Mucosa of gallbladder (tissue), 1 donor: ENCODE data around the gene SLC2A8. TPM values are rescaled to one million over a fixed set of nuclear protein-coding genes. Genes with fewer than 3 reads are reported as not detected.

Source experiments
- DNase-seq: peaks from one replicate; pipeline ENCODE4 v3.0.0-alpha.2; 2020; ENCODE audit warnings: low spot score
- total RNA-seq: library from RNA; stranded (reverse); gene quantifications from one replicate; pipeline ENCODE4 v1.2.1, GENCODE V29; 2021
- donor health status: DM: no; HTN: no; CAD: no.

SLC2A8 gene
- 25.0 TPM for total RNA-seq

- DNase-seq, result peak; percentile 99
These were observed at the start of gene SLC2A8 for GRCh38 chr9:127396808-127397645. Gene SLC2A8 (plus strand): TSS chr9:127397169. CDS start chr9:127397231, 62 bp downstream.

GRCh38 chr9:127347831-127348776, 48.9 kb upstream of the SLC2A8 start:
- peak; percentile 27 for DNase-seq

GRCh38 chr9:127349483-127350113, 47.4 kb upstream of the SLC2A8 start:
- no peak for DNase-seq

DNA sequence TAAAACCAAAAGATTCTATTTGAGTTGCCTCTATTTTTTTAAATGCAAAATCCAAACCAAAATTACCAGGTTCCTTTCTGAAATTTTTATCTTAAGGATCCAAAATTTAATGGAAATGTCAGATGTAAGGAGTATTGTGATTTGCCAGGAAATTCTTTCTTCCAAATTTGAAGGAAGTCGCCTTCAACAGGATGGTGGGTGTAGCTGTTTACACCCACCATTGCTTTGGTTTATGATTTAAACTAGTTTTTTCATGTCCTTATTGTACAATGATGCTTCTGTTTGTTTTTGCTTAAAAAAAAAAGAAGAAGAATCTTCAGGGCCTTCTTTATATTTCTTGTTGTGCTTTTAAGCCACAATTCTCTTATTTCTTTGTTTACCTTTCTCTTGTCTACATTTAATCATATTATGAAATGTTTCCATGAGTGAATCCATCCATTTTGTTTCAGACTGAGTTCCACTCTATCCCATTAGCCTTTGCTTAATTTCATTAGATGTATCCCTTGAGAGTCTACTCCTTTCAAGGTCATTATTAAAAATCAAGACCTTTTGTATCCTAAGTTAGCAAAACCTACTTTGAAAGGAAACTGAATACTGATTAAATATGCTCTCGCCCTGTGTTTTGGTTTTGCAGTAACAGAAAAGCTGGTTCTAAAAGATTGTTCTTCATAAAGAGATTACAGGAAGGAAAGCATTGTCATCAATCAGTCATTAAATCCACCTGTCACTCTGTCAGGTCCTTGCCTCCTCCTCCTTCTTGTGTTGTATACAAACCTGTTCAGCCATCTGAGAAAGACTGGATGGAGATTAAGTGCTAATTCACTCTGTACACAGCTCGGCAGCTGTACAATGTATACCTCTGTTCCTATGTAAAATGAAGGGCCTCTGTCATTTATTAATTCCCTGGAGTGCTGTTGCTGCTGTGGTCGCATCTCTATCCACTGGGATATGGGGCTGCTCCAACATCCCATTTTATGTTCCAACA, 45.5 kb upstream of the SLC2A8 start:
- no peak for DNase-seq

DNA sequence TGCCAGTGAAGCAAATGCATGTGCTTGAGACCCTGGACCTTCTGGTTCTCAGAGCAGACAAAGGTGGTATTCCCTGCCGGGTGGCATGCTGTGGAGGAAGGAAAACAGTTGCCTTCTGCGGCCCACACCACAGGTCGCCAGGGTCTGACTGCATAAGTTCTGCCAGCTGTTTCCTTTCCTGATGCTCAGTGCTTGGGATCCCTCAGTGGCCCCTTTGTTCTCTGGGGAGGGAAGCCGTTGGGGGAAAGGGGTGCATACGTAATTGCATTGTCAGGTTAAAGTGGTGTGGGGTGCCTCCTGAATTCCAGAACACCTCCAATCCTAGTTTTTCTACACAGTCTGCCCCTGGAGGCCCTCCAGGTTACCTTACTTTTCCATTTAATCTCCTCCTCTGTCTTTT, 43.1 kb upstream of the SLC2A8 start:
- DNase-seq, result no peak

DNA sequence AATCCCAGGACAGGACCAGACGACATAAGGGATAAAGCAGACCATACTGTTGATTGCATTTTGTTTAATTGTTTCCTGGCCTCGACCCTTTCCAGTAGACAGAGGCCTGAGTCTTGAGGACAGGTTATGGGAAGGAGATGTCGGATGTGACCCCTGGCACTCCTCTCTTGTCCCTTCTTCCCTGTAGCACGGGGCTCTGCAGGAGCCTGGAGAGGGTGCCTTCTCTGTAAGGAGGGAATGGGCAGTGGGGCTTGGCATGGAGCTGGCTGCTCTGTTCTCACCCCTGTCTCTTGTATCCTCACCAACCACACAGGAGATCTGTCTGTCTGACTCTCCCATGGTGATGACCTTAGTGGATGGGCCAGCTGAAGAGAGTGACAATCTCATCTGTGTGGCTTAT, 40.1 kb upstream of the SLC2A8 start:
- no peak for DNase-seq

DNA sequence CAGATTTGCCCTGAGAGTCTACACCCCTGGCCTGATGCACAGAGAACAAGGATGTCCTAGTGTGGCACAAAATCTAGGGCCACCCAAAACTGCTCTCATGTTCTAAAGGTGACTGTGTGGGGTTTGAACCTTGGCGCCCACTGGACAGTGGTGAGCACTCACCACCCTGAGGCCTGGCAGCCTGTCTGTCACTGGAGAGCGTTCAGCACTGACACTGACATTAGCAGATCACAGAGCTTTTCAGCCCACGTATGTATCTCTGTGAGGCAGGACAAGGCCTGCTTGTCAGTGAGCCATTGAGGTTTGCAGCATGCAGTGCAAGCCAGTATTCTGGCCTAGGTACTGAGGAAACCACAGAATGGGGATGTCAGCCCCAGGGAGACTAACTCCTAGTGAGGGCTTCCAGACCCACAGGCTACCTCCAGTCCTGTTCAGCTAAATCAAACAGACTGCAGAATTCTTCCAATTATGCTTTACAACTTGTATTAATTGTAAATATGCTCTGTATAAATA, 38.9 kb upstream of the SLC2A8 start:
- no peak for DNase-seq

GRCh38 chr9:127358770-127359169, 38.2 kb upstream of the SLC2A8 start:
- DNase-seq, result no peak

GRCh38 chr9:127360250-127360649, 36.7 kb upstream of the SLC2A8 start:
- no peak for DNase-seq

DNA sequence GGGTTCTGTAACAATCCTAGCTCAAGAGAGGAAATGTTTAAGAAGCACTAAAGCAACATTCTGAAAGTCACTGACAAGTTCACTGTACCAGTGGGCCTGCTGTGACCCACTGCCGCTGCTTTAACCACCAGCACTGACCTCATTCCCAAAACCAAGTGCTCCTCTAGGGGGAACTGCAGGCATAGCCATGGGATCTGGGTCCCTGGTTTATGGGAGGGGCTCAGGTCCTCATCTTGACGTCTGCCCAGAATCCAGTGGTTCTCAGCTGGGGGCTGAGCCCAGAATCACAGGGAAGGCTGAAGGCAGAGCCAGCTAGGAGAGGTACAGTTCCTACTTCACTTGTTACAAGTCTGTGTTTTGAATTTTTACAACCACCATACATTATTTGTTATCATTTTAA, 36.1 kb upstream of the SLC2A8 start:
- no peak for DNase-seq

- no peak for DNase-seq
These were observed 35.4 kb upstream of the SLC2A8 start for GRCh38 chr9:127361561-127361960.

GRCh38 chr9:127362829-127363228, 34.1 kb upstream of the SLC2A8 start:
- no peak for DNase-seq

DNA sequence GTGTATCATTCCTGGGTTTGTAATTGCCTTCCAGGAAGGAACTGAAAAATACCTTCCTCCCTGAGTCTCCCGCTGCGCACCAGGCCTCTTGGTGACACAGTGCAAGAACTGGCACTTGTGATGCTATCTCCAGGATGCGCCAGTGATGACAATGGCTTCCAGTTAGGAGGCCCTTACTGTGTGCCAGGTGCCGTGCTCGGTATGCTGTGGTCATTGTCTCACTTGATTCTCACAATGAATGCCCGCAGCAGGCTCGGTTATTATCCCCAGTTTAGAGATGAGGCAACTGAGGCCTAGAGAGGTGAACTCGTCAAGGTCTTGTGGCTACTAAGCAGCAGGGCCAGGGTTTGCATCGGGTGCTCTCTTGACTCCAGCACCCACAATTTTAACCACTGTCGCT, 31.5 kb upstream of the SLC2A8 start:
- no peak for DNase-seq

DNA sequence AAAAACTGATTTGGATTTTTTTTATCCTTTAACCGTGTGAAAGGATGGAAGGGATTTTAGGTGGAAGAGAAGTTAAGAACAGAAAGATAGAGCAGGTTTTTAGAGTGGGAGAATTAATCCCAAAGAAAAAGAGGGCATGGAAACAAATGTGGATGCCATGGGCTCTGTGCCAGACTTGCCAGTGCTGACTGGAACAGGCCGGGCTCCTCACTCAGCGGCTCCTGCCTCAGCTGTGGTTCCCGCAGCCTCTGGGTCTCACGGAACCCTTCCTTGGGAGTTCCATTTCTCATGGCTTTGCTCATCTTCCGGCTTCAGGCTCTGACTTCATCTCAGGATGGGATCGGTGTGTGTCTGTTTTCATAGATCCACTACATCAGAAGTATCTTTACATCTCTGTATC, 30.4 kb upstream of the SLC2A8 start:
- no peak for DNase-seq

- no peak for DNase-seq
These were observed 28.0 kb upstream of the SLC2A8 start for GRCh38 chr9:127368852-127369402.

DNA sequence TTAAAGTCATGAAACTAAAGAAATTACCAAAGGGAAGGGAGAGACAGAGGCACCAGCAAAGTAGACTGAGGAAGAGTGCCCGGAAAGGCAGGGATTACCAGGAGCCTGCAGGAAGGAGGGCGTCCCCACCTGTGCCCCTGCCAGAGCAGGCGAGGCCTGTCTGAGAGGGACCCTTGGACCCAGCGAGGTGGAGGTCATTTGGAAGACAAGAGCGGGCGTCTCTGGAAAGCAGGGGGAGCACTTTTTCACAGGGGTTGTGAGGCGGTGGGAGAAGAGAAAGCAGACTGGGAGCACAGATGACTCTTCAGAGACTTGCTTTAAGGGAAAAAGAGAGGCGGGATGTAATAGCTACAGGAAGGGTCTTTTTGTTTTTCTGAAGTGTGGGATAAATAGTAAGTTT, 27.5 kb upstream of the SLC2A8 start:
- DNase-seq, result no peak

- no peak for DNase-seq
These were observed 26.8 kb upstream of the SLC2A8 start for GRCh38 chr9:127370147-127370579.

DNA sequence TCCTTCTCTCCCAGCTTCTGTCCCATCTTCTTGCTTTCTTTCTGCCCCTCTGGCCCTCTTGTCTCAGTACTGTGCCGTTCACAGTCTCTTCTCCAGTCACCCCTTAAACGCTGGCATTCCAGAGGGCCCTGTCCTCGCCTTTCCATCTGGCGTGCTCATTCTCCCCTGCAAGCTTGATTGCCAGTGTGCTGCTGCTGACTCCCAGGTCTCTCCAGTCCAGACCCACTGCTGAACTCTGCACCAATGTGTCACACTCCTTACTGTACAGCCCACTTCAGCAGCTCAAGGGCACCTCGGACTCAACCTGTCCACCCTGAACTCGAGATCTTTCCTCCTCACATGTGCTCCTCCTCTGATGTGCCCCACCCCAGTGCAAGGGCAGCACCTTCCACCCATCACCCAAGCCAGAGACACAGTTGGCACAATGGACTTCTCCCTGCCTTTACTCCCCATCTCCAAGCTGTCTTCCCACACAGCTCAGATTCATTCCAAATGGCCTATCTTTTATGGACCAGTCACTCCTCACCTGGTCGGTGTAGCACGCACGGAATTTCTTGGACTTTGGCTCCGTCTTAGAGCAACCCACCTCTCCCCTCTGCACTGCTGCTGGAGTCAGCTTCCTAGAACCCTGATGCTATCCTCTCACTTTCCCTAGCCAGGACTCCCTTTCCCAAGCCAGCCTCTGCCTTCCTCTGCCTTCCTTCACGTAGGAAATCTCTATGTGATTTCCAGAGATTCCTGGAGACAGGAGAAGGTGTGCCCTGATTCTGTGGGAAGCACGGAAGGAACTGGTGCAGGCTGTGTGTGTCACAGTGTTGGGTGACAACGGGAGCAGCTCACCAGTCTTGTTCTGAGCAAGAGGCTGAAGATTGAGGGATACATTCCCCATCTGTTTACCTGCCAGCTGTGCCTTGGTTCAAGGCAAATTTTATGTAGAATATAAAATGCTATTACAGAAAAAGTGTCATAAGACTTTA, 26.0 kb upstream of the SLC2A8 start:
- no peak for DNase-seq

GRCh38 chr9:127380479-127380878, 16.5 kb upstream of the SLC2A8 start:
- DNase-seq, result no peak
